DMS79 treated with DMSO at 0.1 percent for 48 hours (cell line): ENCODE data around the gene GBX2.
"Not testable (repeated sequence)": the region's sequence is repeated elsewhere in the genome, so short reads cannot be mapped to it uniquely, and the experiment has no call there.

Experiments used
- DNase-seq: peaks from one replicate; lab custom pipeline; 2025; lab: John Stamatoyannopoulos, UW

The GBX2 gene

GRCh38 chr2:236156095-236156859, 11.9 kb downstream of the GBX2 start:
- no peak for DNase-seq

GRCh38 chr2:236155406-236155805, 12.8 kb downstream of the GBX2 start:
- DNase-seq, result no peak

DNA sequence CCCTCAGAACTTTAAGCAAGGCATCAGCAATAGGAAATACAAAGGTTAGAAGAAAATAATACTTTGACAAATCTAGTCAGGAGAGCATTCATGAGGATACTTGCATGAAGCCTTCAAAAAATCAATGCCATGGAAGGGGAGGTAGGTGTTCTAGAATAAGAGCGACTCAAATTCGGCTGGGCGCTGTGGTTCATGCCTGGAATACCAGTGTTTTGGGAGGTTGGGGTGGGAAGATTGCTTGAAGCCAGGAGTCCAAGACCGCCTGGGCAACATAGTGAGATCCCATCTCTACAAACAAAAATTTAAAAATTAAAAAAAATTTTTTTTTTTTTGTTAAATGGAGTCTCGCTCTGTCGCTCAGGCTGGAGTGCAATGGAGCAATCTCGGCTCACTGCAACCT, 21.8 kb downstream of the GBX2 start:
- DNase-seq, result no peak

- DNase-seq, result no peak
Observed at GRCh38 chr2:236143811-236144210, 24.4 kb downstream of the GBX2 start.

DNA sequence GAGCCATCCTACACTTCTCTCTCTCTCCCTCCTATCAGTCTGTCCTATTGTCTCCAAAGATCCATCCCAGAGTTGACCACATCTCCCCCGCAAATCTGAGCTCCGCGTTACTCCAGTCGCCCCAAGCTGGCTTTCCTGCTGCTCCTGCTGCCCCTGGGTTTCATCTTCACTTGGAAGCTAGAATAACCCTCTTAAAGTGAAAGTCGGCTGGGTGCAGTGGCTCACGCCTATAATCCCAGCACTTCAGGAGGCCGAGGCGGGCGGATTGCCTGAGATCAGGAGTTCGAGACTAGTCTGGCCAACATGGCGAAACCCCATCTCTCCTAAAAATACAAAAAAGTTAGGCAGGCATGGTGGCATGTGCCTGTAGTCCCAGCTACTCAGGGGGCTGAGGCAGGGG, 26.6 kb downstream of the GBX2 start:
- not testable (repeated sequence) for DNase-seq

DNA sequence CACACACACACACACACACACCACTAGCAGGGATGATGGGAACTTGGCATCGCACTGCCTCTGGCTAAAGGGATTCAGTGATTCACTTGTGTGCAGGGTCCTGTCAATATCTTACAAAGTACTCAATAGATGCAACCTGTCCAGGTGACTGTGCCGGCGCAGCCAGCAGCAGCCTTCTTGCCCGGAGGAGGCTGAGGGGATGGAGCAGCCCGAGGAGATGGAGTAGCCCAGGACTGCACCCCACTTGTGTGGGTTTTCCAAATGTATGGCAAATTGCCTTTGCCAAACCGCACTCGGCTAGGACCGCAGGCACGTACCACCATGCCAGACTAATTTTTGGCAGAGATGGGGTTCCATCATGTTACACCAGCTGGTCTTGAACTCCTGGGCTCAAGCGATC, 31.1 kb downstream of the GBX2 start:
- no peak for DNase-seq

DNA sequence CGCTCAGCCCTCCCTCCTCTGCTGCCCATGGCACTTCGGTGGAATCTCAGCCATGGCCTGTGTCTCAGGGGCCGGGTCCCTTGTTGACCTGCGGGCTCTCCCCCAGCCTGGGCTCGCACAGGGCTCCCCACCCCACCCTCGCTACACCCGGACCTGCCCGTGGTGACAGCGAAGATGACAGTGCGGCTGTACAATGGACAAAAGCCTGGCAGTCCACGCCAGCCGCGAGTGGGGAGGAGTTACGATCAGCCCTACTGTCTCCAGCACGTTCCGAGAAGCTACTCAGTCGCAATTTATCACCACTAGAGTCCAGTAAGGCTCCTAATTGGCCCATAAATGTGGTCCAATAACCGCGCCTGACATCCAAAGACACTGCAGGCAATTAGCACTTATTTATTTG, 31.6 kb downstream of the GBX2 start:
- DNase-seq, result no peak

GRCh38 chr2:236133410-236134012, 34.7 kb downstream of the GBX2 start:
- no peak for DNase-seq

- no peak for DNase-seq
Observed at GRCh38 chr2:236131073-236131692, 37.0 kb downstream of the GBX2 start.

DNA sequence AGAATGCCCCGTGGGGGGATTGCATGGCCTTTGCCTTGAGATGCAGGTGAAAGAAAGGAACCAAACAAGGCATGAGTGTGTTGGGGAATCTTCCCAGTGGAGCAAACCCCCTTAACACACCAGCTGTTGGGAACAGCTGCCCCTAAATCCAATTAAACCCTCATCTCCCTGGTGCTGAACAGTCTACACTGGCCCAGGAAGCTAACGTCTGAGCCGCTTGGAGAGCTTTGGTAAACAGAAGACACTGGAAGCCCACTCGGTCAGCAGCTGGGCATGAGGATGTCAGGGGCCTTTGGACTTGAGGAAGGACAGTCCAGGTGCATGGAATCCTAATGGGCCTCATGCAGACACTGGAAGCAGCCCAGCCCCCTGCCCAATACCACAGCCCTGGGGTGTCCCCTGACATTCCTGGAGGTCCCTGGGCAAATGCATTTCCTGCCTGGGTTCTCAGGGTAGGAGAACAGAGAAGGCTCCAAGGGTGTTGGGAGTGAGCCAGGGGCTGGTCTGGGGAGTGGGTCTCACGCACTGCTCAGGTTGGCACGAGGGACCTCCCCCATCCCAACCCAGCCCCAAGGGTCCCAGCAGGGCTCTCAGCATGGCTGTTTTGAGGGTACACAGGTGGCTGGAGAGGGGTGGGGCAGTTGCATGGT, 37.7 kb downstream of the GBX2 start:
- no peak for DNase-seq

DNA sequence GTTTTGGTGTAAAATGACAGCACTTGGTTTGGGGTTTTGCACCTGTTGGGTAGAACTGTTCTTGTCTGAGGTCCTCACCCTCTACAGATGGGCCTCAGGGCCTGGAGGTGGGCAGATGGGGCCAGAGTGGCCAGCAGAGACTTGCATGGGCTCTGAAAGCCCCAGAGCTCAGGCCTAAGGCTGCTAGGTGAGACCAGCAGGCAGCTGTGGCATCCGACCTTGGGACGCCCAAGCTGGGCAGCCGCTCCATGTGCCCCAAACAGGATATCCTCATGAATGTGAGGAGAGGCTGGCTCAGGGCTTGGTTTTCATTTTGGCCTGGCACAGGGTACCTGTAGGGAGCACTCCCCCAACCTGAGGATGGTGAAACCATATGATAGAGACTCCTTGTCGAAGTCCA, 38.3 kb downstream of the GBX2 start:
- no peak for DNase-seq

GRCh38 chr2:236128321-236128720, 39.9 kb downstream of the GBX2 start:
- DNase-seq, result no peak

- no peak for DNase-seq
Observed at GRCh38 chr2:236127010-236127409, 41.2 kb downstream of the GBX2 start.

DNA sequence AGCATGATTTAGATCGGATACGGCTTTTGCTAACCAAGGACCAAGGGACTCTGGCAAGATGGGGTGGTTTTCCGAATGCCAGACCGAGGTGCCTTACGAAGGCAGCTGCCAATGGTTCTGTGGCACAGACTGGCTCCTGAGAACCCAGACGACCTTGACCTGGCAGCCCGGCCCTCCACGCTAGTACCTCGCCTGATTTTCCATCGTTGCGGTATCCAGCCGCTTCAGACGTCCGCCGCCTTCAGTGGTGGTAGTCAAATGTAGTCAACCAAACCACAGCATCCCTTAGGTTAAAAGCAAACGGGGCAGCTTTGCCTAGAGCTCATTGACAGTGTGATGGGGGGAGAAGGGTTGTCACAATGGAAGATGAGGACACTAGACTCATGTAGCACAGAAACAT, 42.6 kb downstream of the GBX2 start:
- no peak for DNase-seq

DNA sequence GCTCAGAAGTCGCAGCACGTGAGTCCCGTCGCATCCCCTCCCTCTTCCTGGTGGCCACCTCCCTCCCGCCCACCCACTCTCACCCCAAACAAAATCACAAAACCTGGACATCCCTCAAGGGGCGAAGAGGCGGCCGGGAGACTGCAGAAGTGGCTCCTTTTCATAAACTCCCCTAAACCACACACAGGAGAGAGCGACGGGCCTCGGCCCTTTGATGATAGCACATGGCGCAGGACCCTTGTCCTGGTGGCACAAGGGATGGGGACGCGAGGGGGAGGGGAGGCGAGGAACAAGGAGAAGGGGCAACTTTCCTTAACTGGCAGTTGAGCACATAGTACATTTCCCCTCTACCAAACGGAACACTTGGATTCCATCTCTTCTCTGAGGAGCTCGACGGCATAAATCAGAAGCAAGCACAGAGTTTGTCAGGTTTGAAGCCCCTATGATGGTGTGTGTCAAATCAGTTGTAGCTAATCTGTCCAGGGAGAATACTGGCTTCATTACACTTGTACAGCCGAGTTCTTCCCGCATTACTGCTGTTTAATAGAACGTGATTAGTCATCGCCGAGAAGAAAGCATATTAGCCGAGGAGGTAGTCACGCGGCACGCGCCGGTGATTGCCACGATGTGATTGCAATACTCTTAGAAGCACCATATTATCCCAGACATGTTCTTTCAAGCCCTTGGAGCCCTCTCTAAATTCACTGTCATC, 43.8 kb downstream of the GBX2 start:
- DNase-seq, result no peak

GRCh38 chr2:236123716-236124115, 44.5 kb downstream of the GBX2 start:
- DNase-seq, result no peak

DNA sequence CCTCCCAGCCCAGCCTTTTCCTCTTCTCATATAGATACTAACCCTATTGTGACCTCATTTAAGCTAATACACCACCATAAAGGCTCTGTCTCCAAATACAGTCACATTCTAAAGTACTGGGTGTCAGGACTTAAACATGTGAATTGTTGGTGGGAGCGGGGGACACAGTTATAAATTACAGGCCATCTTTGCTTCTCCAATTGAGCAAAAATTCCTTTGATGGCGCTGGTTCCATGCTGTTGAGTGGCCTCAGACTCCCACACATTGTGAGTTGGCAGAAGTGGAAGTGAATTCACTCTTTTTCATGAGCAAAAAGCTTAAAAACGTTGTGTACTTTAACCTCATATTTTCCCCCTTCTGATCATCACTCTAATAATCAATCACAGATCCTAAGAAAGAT, 46.0 kb downstream of the GBX2 start:
- DNase-seq, result no peak

DNA sequence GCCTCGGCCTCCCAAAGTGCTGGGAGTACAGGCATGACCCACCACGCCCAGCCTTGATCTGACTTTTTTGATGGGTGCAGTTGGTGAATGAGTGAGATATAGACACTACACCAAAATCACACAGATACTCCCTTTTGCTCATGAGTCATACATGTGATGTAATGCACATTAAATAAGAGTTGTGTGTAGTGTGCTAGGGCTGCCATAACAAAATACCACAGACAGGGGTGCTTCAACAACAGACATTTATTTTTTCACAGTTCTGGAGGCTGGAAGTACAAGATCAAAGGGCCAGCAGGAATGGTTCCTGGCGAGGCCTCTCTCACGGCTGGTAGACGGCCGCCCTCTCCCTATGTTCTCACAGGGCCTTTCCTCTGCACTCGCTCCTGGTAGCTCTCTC, 46.6 kb downstream of the GBX2 start:
- DNase-seq, result no peak

DNA sequence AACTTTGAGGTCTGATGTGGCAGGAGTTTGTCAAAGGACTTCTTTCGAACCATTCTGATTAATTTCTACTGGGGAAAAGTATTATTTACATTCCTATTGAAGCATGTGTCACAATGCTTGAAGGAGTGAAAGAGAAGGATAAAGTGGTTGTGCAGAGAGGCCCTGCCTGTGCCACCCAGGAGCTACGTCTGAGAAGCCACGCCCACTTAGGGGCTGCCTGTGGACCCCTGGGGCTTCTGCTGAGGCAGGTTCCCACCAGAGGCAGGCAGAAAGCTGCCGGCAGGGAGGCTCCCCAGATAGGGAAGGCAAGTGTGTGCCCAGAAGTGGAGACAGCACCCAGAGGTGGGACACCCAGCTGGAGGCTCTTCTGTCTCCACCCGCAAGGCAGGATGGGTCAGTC, 47.4 kb downstream of the GBX2 start:
- no peak for DNase-seq

- DNase-seq, result peak; percentile 86
Observed at GRCh38 chr2:236120141-236120601, 48.0 kb downstream of the GBX2 start.

DNA sequence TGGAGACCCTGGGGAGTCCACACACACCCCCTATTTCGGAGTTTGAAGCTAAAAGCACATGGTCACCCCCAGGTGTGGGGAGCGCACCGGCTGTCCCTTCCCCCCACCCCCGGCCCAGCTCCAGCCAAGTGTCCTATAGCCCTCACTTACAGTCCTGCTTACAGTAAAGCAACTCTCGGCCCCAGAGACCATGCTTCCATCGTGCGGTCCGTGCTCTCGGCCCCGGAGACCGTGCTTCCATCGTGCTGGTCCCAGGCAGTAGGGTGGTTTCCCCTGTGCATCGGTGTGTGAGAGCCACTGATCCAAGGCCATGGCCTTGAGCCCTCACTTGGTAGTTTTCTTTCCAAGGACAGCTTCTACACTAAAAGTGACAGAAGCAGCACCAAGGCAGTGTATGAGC, 48.7 kb downstream of the GBX2 start:
- no peak for DNase-seq

- no peak for DNase-seq
Observed at GRCh38 chr2:236119003-236119402, 49.2 kb downstream of the GBX2 start.
